Endodermal cell (in vitro differentiated cells): ENCODE measurements around the gene DDX27. TPM values are rescaled to one million over a fixed set of nuclear protein-coding genes. Genes with fewer than 3 reads are reported as not detected.
A peak's percentile ranks its signal among the peaks of the same experiment; 100 is the strongest.

ENCODE experiments used
- DNase-seq: peaks from one replicate; pipeline ENCODE4 v3.0.0-alpha.2; 2017
- H3K27ac ChIP-seq: 2 replicates; pipeline ENCODE4 v1.5.1; 2013; ENCODE audit warnings: mild to moderate bottlenecking, low read depth, low read length, moderate library complexity
- H3K27me3 ChIP-seq: 2 replicates; pipeline ENCODE4 v1.6.1; 2013; ENCODE audit warnings: mild to moderate bottlenecking, low read length, moderate library complexity; ENCODE audit not compliant: insufficient read depth, control insufficient read depth, poor library complexity, severe bottlenecking
- H3K36me3 ChIP-seq: 2 replicates; pipeline ENCODE4 v1.7.0; 2013; ENCODE audit warnings: mild to moderate bottlenecking, low read length, moderate library complexity; ENCODE audit not compliant: control insufficient read depth, insufficient read depth
- H3K4me1 ChIP-seq: one replicate; pipeline ENCODE4 v1.7.0; 2013; ENCODE audit warnings: low read length; ENCODE audit not compliant: control insufficient read depth, insufficient read depth
- H3K4me3 ChIP-seq: 2 replicates; pipeline ENCODE4 v1.5.1; 2013; ENCODE audit warnings: mild to moderate bottlenecking, low read length, moderate library complexity
- H3K9ac ChIP-seq: 2 replicates; pipeline ENCODE4 v1.6.1; 2013; ENCODE audit warnings: mild to moderate bottlenecking, low read length, moderate library complexity; ENCODE audit not compliant: poor library complexity, severe bottlenecking; ENCODE audit errors: extremely low read depth
- H3K9me3 ChIP-seq: 2 replicates; pipeline ENCODE4 v1.6.1; 2013; ENCODE audit warnings: mild to moderate bottlenecking, low read length, moderate library complexity; ENCODE audit not compliant: control insufficient read depth
- H3K27ac Mint-ChIP-seq: 2 replicates; pipeline ENCODE4 v1.8.0; 2020; ENCODE audit warnings: mixed read lengths
- H3K27me3 Mint-ChIP-seq: 2 replicates; pipeline ENCODE4 v1.8.0; 2021; ENCODE audit warnings: mild to moderate bottlenecking, mixed read lengths; ENCODE audit not compliant: insufficient read depth
- H3K36me3 Mint-ChIP-seq: 2 replicates; pipeline ENCODE4 v1.8.0; 2020; ENCODE audit warnings: low read depth, mixed read lengths
- H3K4me1 Mint-ChIP-seq: 2 replicates; pipeline ENCODE4 v1.8.0; 2020; ENCODE audit warnings: mixed read lengths
- H3K4me3 Mint-ChIP-seq: 2 replicates; pipeline ENCODE4 v1.8.0; 2020; ENCODE audit warnings: mild to moderate bottlenecking, moderate library complexity, mixed read lengths
- H3K9me3 Mint-ChIP-seq: 2 replicates; pipeline ENCODE4 v1.8.0; 2020; ENCODE audit warnings: mild to moderate bottlenecking, mixed read lengths
- CTCF ChIP-seq: fragments of 200-600 bp; sonication (generic); conservative IDR thresholded peaks from 2 replicates; pipeline ENCODE4 v1.5.0; 2021; ENCODE audit warnings: antibody characterized with exemption, mild to moderate bottlenecking
- WGBS, 2 experiments: methylation state at CpG; one replicate each; pipeline versions ENCODE4 v1.1.5 to v1.1.7; 2013; ENCODE audit warnings: missing lambda C conversion rate in 2 of 2, mixed read lengths in 1 of 2; ENCODE audit not compliant: insufficient coverage in 1 of 2, insufficient read length in 1 of 2; 5-methylcytosine and 5-hydroxymethylcytosine counted together
- total RNA-seq, 2 donors: library from RNA; stranded (reverse); fragmentation: NEBNext Ultra II Directional in 1 of 2; extraction: Animal tissue kit (Norgen Biotek cat#: 25700) in 1 of 2; gene quantifications; 2 replicates in 1 of 2; 3 replicates in 1 of 2; pipeline ENCODE4 v1.2.1, GENCODE V29; 2021

Gene DDX27
- total RNA-seq, 2 donors from 2014 or later = 40.4 to 45.2 TPM

- peaks cover 26% of the 10 kb centered on the region for H3K9me3 ChIP-seq
- no peak for TF ChIP-seq CTCF
- peak overlapping the region; percentile 98 for H3K4me3 ChIP-seq
- no peak overlapping the region for H3K27ac ChIP-seq
- H3K36me3 ChIP-seq = peaks cover 97% of the 10 kb centered on the region
- peaks cover 21% of the 10 kb centered on the region for H3K9me3 Mint-ChIP-seq
- peak overlapping the region; percentile 57 for H3K27ac Mint-ChIP-seq
- no peak overlapping the region for H3K9ac ChIP-seq
- peak; percentile 49 for DNase-seq
- H3K4me1 ChIP-seq = peaks cover 4% of the 10 kb centered on the region
- no peaks in the 10 kb centered on the region for H3K27me3 Mint-ChIP-seq
- no peaks in the 10 kb centered on the region for H3K27me3 ChIP-seq
- H3K4me1 Mint-ChIP-seq = peaks cover 38% of the 10 kb centered on the region
- H3K4me3 Mint-ChIP-seq = peak overlapping the region; percentile 100
- H3K36me3 Mint-ChIP-seq = peaks cover 91% of the 10 kb centered on the region
Observed at GRCh38 chr20:49287555-49288249, 68.5 kb downstream of the DDX27 start.

- H3K36me3 ChIP-seq = peaks cover 94% of the 10 kb centered on the region
- DNase-seq = peak; percentile 57
- H3K9me3 Mint-ChIP-seq = peaks cover 22% of the 10 kb centered on the region
- peak overlapping the region; percentile 71 for H3K27ac Mint-ChIP-seq
- WGBS, 2 experiments = 83 to 96% methylated on average over 1 to 2 of the region's 2 CpGs
- H3K4me3 ChIP-seq = no peak overlapping the region
- peaks cover 26% of the 10 kb centered on the region for H3K9me3 ChIP-seq
- TF ChIP-seq CTCF = no peak
- H3K9ac ChIP-seq = no peak overlapping the region
- no peak overlapping the region for H3K27ac ChIP-seq
- H3K27me3 ChIP-seq = no peaks in the 10 kb centered on the region
- H3K4me1 ChIP-seq = peaks cover 4% of the 10 kb centered on the region
- no peaks in the 10 kb centered on the region for H3K27me3 Mint-ChIP-seq
- peaks cover 32% of the 10 kb centered on the region for H3K4me1 Mint-ChIP-seq
- peaks cover 91% of the 10 kb centered on the region for H3K36me3 Mint-ChIP-seq
- H3K4me3 Mint-ChIP-seq = no peak overlapping the region
Observed at GRCh38 chr20:49288250-49288751, 69.1 kb downstream of the DDX27 start.

GRCh38 chr20:49288784-49289696 is 69.8 kb downstream of the DDX27 start:
- peaks cover 87% of the 10 kb centered on the region for H3K36me3 ChIP-seq
- H3K4me1 Mint-ChIP-seq = peaks cover 25% of the 10 kb centered on the region
- no peaks in the 10 kb centered on the region for H3K27me3 Mint-ChIP-seq

More at GRCh38 chr20:49288784-49289696, 69.8 kb downstream of the DDX27 start:
- Mint-ChIP-seq H3K36me3 (peaks cover 85% of the 10 kb centered on the region), H3K27ac (peak overlapping the region; percentile 71), H3K4me3 (no peak overlapping the region), H3K9me3 (peaks cover 23% of the 10 kb centered on the region)
- 96 to 99% methylated on average over 8 to 10 of the region's 10 CpGs for WGBS, 2 experiments
- peak; percentile 60 for DNase-seq
- no peaks in the 10 kb centered on the region for H3K27me3 ChIP-seq
- H3K9ac ChIP-seq = no peak overlapping the region
- H3K9me3 ChIP-seq = peaks cover 26% of the 10 kb centered on the region
- peaks cover 4% of the 10 kb centered on the region for H3K4me1 ChIP-seq
- no peak overlapping the region for H3K4me3 ChIP-seq
- H3K27ac ChIP-seq = no peak overlapping the region
- TF ChIP-seq CTCF = no peak
